Astrocyte of the cerebellum (primary cell): ENCODE data around the gene CTSF.
"Not testable (repeated sequence)": the region's sequence is repeated elsewhere in the genome, so short reads cannot be mapped to it uniquely, and the experiment has no call there.

Source experiments
- DNase-seq: peaks from one replicate; pipeline ENCODE4 v3.0.0-alpha.2; 2011; ENCODE audit warnings: low read depth
- H3K4me3 ChIP-seq: 2 replicates; pipeline ENCODE4 v1.5.1; 2011; ENCODE audit warnings: mild to moderate bottlenecking, low read depth, low read length, moderate library complexity
- in situ Hi-C: cut with HindIII; loops from 2 replicates; pipeline ENCODE4 v1.10.0; 2017; ENCODE audit warnings: low sequenced_read_pairs
- TF ChIP-seq, protein P1 (sequence below): IDR thresholded peaks from 2 replicates; pipeline ENCODE4 v1.5.1; 2012; ENCODE audit warnings: low read length, low read depth, moderate library complexity, mild to moderate bottlenecking; ENCODE audit errors: missing control alignments

CTSF gene

DNA sequence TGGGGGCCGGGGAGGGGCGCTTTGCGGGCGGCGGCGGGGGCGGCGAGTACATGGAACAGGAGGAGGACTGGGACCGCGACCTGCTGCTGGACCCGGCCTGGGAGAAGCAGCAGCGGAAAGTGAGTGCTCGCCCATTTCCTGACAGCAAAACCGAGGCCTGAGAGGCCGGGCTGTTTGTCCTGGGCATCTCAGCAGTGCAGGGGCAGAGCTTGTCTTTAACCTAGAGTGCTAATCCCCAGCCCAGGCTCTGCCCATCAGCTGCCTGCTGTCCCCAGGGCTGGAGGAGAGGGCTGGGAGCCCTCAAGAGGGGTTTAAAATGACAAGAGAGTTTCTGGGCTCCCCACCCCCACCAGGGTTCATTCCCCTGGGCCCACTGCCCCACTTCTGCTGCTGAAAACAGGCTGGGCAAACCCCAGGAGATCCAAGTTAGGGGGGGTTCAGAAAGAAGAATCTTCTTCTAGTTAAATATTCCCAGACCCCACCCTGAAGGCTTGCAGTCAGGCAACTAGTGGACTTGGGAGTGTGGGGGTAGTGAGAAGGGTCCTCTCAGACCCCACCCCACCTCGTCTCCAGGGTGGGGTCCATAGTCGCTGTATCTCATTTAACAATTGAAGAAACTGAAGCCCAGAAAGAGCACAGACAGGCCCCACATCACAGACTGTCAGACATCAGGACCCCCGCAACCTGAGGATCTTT lies 21.3 kb downstream of the CTSF start:
- in situ Hi-C loops, result no loop called here
- H3K4me3 ChIP-seq, result no peak overlapping the region
- DNase-seq, result no peak
- TF ChIP-seq, protein P1, sequence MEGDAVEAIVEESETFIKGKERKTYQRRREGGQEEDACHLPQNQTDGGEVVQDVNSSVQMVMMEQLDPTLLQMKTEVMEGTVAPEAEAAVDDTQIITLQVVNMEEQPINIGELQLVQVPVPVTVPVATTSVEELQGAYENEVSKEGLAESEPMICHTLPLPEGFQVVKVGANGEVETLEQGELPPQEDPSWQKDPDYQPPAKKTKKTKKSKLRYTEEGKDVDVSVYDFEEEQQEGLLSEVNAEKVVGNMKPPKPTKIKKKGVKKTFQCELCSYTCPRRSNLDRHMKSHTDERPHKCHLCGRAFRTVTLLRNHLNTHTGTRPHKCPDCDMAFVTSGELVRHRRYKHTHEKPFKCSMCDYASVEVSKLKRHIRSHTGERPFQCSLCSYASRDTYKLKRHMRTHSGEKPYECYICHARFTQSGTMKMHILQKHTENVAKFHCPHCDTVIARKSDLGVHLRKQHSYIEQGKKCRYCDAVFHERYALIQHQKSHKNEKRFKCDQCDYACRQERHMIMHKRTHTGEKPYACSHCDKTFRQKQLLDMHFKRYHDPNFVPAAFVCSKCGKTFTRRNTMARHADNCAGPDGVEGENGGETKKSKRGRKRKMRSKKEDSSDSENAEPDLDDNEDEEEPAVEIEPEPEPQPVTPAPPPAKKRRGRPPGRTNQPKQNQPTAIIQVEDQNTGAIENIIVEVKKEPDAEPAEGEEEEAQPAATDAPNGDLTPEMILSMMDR, result no peak

DNA sequence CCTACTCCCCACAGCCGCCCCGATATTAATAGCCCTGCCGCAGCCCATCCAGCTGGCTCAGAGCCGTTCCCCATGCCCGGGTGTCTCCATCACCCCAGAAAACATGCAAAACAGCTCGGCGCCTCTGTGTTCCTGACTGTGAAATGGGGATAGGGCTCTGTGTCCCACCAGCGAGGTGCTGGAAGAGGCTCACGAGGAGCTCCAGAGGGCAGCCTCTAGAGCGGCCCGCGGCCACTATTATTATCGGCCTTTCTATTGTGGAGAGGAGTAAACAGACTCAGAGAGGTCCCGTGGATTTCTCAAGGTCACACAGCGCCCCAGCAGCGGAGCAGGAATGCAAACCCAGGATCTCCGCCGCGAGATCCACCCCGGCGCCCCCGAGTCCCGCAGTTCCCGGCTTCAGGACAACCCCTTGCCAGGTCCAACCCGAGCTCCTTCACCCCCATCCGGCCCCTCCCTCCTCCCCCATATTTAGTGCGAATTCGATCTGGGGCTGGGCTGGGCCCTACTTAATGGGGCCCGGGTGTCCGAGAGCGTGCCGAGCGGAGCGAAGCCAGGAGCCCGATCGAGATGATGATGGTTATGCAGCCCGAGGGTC lies 21.9 kb downstream of the CTSF start, which contains the start of gene ACTN3:
TSS of gene ACTN3 (plus strand) at position 536 of the 598 bp plus-strand sequence. CDS start at position 571, 35 bp downstream.
- in situ Hi-C loops, result no loop called here
- peak within 1 kb of the TSS; percentile 75 for H3K4me3 ChIP-seq
- TF ChIP-seq, protein P1, result no peak
- DNase-seq, result no peak

DNA sequence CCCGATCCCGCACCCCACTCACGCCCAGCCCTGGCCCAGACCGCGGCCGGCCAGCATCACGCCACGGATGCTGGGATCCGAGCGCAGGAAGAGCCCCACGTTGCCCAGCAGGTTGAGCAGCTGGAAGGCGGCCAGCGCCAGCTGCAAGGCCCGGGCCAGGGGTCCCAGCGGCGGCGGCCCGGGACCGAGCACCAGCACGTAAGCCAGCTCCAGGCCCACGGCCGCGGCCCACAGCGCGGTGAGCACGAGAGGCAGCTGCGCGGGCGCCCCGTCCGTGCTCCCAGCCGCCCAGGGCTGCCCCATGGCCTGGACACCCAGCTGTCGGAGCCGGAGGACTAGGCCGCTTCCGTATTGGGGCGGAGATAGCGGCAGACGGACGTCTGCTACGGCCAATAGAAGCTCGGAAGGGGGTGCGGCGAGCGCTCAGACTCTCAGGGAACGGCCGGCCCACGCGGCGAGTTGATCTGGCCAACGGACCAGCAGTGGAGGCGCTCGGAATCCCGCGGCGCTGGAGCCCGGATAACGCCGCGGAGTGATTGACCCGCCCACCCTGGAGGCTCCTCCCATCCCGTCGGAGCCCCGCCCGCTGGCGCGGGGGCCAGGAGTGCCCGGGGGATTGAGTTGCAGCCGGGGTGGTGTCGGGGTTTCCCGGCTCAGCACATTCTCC lies 22.6 kb downstream of the CTSF start, which contains the start of gene ZDHHC24:
TSS of gene ZDHHC24 (minus strand) at position 348 of the 667 bp plus-strand sequence. CDS start at position 303, 45 bp downstream.
- in situ Hi-C loops, result no loop called here
- DNase-seq, result peak; percentile 92
- TF ChIP-seq, protein P1, result no peak
- peak within 1 kb of the TSS; percentile 75 for H3K4me3 ChIP-seq

DNA sequence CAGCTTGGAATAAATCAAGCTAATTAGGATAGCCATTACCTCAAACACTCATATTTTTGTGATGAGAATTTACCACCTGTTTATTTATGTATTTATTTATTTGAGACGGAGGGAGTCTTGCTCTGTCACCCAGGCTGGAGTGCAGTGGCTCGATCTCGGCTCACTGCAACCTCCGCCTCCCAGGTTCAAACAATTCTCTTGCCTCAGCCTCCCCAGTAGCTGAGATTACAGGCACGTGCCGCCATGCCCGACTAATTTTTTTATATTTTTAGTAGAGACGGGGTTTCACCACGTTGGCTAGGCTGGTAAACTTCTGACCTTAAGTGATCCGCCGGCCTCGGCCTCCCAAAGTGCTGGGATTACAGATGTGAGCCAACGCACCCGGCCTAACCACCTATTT lies 23.5 kb downstream of the CTSF start:
- peak overlapping the region; percentile 75 for H3K4me3 ChIP-seq
- in situ Hi-C loops, DNase-seq: not testable (repeated sequence)

DNA sequence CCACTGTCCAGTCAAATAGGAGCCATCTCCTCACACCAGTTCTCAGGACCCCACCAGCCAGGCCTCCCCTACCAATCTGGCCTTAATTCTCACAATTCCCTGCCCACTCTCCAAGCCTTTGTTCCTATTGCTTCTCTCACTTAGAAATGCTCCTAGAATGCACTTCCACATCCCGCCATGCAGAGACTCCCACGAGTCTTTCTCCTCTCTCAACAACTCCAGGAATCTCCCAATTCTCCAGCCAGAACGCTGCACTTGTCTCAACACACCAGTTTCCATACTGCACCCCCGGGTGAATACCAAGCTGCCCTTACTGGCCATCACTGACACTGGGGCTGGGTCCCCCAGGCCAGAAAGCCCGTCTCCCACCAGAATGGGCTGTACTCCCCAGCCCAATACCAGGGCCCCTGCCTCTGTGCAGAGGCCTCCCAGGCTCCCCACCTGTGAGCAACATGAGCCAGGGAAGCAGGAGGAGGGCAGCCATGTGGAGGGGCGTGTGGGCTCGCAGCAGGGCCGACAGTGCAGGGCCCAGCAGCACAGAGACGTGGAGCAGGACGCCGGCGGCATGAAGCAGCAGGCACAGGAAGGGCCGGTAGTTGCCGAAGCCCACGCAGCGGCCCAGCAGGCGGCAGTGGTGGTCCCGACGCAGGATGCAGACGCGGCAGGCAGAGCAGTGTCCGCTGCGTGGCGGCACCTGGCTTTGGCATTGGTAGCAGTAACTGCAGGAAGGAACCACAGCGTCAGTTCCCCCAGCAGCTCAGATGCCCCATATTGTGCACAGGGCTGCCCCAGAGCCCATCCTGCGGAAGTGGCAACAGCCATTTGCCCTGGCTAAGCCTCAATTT lies 24.9 kb downstream of the CTSF start:
- in situ Hi-C loops, result no loop called here
- no peak for DNase-seq
- H3K4me3 ChIP-seq, result no peak overlapping the region
- TF ChIP-seq, protein P1, result peak; percentile 56

GRCh38 chr11:66542362-66542761 lies 26.0 kb downstream of the CTSF start:
- in situ Hi-C loops, result no loop called here
- DNase-seq, result no peak
- TF ChIP-seq, protein P1, result no peak

More at GRCh38 chr11:66542362-66542761, 26.0 kb downstream of the CTSF start:
- H3K4me3 ChIP-seq, result no peak overlapping the region
